Adrenal gland (tissue), 5 donors: ENCODE data around the gene TSC22D4.
"Not testable (repeated sequence)": the region's sequence is repeated elsewhere in the genome, so short reads cannot be mapped to it uniquely, and the experiment has no call there.

Source experiments
- POLR2A ChIP-seq, 2 donors: fragments of 450-650 bp; IDR thresholded peaks; one replicate each; pipeline ENCODE4 v1.6.1; 2017; ENCODE audit warnings: antibody characterized with exemption in 2 of 2, mild to moderate bottlenecking in 2 of 2, moderate library complexity in 1 of 2
- TF ChIP-seq, protein P1 (sequence below), 6 experiments: fragments of 450-650 bp in 4 of 6; fragments of 200-600 bp in 2 of 6; sonication (generic) in 1 of 6; IDR thresholded peaks; 1 replicate in 5 of 6; 2 replicates in 1 of 6; pipeline versions ENCODE4 v1.5.1 to v1.8.0; 2016 to 2021; ENCODE audit warnings: antibody characterized with exemption in 6 of 6, mild to moderate bottlenecking in 2 of 6, moderate library complexity in 1 of 6
- donor health status: DM: no; HTN: no; CAD: no.

DNA sequence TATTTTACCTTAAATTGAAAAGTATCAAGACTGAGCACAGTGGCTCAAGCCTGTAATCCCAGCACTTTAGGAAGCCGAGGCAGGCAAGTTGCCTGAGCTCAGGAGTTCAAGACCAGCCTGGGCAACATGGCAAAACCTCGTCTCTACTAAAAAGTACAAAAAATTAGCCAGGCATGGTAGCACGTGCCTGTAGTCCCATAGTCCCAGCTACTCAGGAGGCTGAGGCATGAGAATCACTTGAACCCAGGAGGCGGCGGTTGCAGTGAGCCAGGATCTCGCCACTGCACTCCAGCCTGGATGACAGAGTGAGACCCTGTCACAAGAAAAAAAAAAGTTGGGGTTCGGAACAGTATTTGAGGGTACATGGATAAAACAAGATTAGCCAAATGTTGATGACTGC is 39.8 kb downstream of the TSC22D4 start:
- not testable (repeated sequence) for TF ChIP-seq POLR2A (IDR thresholded peaks at IDR 0.05)
- TF ChIP-seq, protein P1, sequence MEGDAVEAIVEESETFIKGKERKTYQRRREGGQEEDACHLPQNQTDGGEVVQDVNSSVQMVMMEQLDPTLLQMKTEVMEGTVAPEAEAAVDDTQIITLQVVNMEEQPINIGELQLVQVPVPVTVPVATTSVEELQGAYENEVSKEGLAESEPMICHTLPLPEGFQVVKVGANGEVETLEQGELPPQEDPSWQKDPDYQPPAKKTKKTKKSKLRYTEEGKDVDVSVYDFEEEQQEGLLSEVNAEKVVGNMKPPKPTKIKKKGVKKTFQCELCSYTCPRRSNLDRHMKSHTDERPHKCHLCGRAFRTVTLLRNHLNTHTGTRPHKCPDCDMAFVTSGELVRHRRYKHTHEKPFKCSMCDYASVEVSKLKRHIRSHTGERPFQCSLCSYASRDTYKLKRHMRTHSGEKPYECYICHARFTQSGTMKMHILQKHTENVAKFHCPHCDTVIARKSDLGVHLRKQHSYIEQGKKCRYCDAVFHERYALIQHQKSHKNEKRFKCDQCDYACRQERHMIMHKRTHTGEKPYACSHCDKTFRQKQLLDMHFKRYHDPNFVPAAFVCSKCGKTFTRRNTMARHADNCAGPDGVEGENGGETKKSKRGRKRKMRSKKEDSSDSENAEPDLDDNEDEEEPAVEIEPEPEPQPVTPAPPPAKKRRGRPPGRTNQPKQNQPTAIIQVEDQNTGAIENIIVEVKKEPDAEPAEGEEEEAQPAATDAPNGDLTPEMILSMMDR (IDR thresholded peaks at IDR 0.05), result not testable (repeated sequence)
